ENCODE data around the gene LRMDA.

Gene LRMDA

GRCh38 chr10:75662715-75663114 is 231.3 kb downstream of the LRMDA start:
- DNase-seq (ENCODE audit: low read depth in 3 of 3), result no peak

- DNase-seq (ENCODE audit: low read depth in 3 of 3), result no peak
Observed at GRCh38 chr10:75663947-75664664, 232.7 kb downstream of the LRMDA start.

- no peak for DNase-seq (ENCODE audit: low read depth in 3 of 3)
Observed at GRCh38 chr10:75664968-75665367, 233.5 kb downstream of the LRMDA start.

- no peak for DNase-seq (ENCODE audit: low read depth in 3 of 3)
Observed at GRCh38 chr10:75665707-75666106, 234.3 kb downstream of the LRMDA start.

- DNase-seq (ENCODE audit: low read depth in 3 of 3), result no peak
Observed at GRCh38 chr10:75672111-75672671, 240.8 kb downstream of the LRMDA start.

GRCh38 chr10:75672842-75673241 is 241.4 kb downstream of the LRMDA start:
- DNase-seq (ENCODE audit: low read depth in 3 of 3), result no peak

GRCh38 chr10:75677541-75677940 is 246.1 kb downstream of the LRMDA start:
- no peak for DNase-seq (ENCODE audit: low read depth in 3 of 3)

GRCh38 chr10:75678527-75678926 is 247.1 kb downstream of the LRMDA start:
- no peak for DNase-seq (ENCODE audit: low read depth in 3 of 3)

- no peak for DNase-seq (ENCODE audit: low read depth in 3 of 3)
Observed at GRCh38 chr10:75679536-75679935, 248.1 kb downstream of the LRMDA start.

GRCh38 chr10:75681334-75681733 is 249.9 kb downstream of the LRMDA start:
- no peak for DNase-seq (ENCODE audit: low read depth in 3 of 3)

- no peak for DNase-seq (ENCODE audit: low read depth in 3 of 3)
Observed at GRCh38 chr10:75682649-75683557, 251.5 kb downstream of the LRMDA start.

GRCh38 chr10:75685187-75685586 is 253.8 kb downstream of the LRMDA start:
- no peak for DNase-seq (ENCODE audit: low read depth in 3 of 3)

GRCh38 chr10:75688506-75689300 is 257.3 kb downstream of the LRMDA start:
- DNase-seq (ENCODE audit: low read depth in 3 of 3), result no peak

GRCh38 chr10:75693489-75693888 is 262.1 kb downstream of the LRMDA start:
- no peak for DNase-seq (ENCODE audit: low read depth in 3 of 3)

GRCh38 chr10:75694269-75694668 is 262.8 kb downstream of the LRMDA start:
- no peak for DNase-seq (ENCODE audit: low read depth in 3 of 3)

GRCh38 chr10:75694790-75695189 is 263.4 kb downstream of the LRMDA start:
- DNase-seq (ENCODE audit: low read depth in 3 of 3), result no peak

- no peak for DNase-seq (ENCODE audit: low read depth in 3 of 3)
Observed at GRCh38 chr10:75695994-75696393, 264.6 kb downstream of the LRMDA start.

GRCh38 chr10:75696536-75696935 is 265.1 kb downstream of the LRMDA start:
- DNase-seq (ENCODE audit: low read depth in 3 of 3), result no peak

GRCh38 chr10:75703191-75703854 is 271.9 kb downstream of the LRMDA start:
- DNase-seq (ENCODE audit: low read depth in 3 of 3), result no peak

- DNase-seq (ENCODE audit: low read depth in 3 of 3), result no peak
Observed at GRCh38 chr10:75705426-75705825, 274.0 kb downstream of the LRMDA start.
